GM19240 (cell line): ENCODE data around the gene OTUB2.

Source experiments
- DNase-seq: peaks from one replicate; pipeline ENCODE4 v3.0.0; 2011; ENCODE audit warnings: low spot score; ENCODE audit not compliant: insufficient read length

OTUB2 gene

DNA sequence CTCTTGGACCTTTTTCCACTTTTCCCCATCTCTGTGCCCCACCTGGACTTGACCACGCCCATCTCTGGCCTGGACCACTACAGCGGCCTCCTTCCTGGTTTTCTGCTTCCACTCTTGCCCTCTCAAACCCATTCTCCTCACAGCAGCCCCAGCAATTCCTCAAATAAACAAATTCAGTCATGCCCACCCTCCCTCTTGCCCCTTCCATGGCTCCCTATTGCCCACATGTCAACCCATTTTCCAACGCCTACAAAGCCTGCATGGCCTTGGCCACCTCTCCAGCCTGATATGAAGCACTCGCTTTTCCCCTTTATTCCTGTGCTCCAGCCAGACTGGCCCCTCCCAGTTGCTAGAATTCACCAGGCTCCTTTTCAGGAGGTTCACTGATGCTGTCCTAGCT, 5.9 kb upstream of the OTUB2 start:
- no peak for DNase-seq

DNA sequence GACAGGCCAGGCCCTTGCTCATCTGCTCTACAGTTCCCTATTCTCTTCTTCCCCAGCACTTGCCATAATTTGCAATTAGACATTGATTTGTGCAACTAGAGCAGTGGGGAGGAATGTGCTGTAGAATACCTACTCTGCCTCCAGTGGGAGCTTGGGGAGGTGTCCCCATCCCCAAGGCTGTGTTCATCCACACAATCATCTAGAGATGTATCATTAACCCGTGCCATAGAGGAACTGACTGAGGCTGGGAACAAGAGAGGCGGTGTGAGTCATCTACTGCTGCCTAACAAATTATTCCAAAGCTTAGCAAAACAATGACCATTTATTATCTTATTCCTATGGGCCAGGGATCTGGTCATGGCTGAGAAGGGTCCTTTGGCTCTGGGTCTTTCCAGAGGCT, 5.1 kb upstream of the OTUB2 start:
- DNase-seq: no peak

DNA sequence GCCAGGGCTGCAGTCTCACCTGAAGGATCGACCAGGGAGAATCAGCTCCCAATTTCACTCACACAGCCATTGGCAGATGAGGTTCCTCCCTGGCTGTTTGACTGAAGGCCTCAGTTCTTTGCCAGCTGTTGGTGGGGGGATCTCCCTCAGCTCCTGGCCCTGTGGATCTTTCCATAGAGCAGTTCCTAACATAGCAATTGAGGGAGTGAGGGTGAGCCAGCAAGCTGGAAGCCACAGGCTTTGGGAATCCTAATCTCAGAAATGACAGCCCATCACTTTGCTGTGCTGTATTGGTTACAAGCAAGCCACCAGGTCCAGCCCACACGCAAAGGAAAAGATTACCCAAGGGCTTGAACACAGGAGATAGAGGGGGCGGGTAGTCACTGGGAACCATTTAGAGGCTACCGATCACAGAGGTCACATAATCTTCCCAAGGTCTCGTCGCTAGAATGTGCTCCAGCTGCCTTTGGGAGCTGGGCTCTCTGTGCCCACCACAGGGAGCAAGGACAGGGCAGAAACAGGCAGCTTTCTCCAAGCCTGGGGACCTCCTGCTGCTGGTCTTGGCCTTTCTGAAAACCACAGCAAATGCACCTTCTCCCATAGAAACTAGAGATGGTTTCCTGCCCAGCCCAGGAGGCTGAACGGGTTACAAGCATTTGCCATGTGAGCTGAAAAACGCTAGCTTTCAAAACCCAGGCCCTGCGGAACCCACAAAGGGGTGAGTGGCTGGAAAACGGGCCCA, 4.6 kb upstream of the OTUB2 start:
- DNase-seq: no peak

DNA sequence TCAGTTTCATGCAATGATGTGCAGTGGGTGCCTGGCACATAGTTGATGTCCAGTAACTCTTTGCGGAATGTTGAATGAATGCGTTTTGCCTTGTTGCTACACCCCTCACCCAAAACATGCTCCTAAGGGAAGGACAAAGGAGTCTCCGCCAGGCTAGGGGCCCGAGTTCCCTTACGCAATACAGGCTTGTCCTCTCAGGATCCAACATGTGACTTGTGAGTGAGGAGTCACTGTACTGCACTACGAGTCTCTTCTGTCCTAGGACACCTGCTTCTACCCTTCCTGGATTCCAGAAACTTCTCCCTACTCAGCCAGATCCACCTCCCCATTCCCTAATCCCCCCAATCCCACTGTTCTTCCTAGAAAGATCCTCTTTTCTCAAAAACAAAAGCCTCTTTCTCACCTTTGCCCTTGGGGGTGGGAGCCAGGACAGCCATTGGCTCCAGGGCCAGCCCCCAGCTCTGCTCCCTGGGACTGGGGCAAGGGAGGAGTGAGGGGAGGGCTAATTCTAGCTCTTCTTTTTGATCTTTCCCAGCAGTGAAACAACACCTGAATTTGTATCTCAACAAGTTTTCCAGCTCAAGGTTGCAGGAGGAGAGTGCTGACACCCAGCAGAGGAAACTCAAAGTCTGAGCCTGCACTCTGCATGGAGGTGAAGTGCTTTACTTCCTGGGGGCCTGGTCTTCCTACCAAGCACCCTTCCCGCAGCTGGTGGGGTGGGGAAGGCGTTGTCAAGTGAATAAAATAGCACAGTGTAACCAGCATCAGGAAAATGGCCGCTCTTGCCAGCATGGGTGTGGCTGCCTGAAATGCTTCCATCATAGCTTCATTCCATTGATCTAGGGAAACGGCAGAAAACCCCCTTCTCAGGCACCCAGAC, 3.4 kb upstream of the OTUB2 start:
- DNase-seq: no peak

DNA sequence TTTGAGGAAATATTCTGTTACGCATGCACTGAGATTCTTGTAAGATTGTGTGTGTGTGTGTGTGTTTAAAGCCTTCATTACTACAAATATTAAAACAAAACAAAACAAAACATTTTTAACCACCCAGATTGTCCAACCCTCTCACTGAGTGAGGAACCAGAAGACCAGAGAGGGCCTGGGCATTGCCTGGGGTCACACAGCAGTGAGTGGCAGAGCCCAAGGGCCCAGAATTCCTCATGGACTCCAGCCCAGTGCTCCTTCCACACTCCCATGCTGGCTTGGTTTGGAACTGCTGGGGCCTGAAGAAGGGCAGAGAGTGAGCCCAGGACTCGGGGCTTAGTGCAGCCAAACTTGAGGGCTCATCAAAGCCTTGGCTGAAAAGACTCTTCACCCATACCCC, 1.6 kb upstream of the OTUB2 start:
- no peak for DNase-seq

DNA sequence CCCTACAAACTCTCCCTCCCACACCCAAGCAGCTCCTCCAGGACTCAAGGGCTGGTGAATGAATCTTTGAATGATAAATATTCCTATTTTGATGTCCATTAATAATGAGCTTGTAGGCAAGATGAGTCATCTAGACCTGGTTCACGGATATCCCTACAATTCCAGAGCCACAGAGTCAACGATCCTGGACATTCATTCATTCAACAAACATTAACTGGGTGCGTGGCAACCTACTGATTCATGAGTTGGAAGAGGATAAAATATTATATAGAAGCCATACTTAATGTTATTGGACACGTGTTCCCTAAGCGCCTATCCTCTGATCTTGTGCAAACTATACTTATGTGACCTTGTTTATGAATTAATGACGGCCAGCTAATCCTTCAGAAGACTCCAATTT, 420 bp upstream of the OTUB2 start:
- no peak for DNase-seq

DNA sequence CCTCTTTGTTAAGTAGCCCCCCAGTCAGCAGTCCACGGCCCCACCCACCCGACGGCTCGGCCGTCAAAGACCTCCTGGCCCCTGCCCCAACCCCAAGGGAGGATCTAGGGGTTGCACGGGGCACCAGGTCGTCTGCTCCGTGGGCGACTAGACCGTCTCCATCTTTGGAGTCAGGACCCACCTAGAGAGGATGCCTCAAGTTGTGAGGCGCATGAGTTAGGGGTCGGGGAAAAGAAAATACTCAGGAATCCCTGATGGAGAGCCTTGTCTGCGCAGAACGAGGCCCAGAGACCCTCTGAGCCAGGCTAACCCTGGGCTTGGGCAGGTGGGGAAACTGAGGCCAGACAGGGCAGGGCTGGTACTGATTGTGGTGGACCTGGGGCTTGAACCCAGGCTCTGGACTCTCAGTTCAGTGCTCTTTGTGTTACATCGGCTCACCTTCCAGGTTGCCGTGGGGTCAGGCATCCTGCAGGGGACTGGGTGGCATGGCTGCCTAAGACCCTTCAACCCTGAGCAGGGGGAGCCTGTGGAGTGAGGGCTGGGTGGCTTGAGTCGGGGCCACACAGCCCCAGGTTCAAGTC, 839 bp downstream of the OTUB2 start:
- no peak for DNase-seq

DNA sequence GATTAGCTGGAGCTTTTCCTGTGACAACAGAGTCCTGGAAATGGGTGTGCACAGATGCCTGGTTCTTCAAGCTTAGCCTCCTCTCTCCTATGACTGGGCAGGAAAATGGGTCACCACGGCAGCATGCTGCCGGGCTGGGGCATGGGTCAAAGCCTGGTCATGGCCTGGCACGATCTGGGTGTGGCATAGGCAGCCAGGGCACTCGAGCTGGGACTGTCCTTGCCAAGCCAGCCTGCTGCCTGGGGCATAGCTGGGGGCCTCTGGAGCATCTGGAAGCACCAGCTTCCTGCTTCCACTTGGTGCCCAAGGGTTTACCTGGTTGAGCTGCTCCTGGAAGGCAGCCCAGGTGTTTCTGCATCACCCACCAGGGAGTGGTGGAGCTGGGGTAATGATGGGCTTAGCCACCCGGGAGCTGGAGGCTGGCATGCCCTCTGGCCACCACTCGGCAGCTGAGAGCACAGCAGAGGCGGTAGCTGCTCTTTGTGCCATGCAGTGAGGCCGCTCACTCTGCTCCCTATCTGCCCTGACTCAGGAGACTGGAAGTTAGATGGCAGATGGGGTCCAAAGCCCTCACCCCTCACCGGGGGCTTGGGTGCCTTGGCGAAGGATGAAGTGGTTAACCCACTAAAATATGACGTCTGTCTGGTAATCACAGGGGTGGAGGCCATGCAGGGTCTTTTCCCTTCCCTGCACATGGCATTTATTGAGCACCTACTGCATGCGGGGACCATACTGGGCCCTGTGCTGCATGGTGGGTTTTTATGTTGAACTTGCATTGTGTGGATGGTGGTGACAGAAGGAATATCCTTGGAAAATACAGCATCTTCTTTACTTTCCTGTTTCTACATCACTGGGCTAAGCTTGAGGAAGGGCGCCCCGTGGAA, 1.7 kb downstream of the OTUB2 start:
- DNase-seq: no peak

DNA sequence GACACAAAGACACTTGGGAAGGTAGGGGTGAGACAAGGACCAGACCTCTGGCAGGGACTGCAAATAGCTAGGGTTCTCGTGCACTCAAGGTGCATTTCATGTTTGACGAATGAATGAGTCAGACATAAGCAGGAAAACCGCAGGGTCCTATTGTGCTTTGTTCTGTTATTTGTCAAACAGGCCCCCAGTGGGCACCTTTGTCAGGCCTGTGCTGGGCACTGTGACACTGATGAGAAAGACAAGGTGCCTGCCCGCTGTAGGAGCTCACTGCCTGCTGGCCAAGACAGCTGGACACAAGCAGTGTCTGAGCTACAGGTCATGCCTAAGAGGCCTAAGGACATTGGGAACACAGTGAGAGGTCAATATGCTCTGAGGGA, 2.3 kb downstream of the OTUB2 start:
- DNase-seq: no peak

DNA sequence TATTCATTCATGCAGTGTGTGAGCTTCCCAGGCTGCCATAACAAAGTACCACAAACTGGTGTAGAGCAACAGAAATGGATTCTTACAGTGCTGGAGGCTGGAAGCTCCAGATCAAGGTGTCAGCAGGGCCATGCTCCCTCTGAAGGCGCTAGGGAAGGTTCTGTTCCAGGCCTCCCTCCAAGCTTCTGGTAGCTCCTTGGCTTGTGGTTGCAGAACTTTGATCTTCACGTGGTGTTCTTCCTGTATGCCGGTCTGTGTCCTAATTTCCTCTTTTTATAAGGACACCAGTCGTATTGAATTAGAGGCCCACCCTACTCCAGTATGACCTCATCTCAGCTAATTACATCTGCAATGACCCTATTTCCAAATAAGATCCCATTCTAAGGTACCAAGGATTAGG, 3.1 kb downstream of the OTUB2 start:
- no peak for DNase-seq

DNA sequence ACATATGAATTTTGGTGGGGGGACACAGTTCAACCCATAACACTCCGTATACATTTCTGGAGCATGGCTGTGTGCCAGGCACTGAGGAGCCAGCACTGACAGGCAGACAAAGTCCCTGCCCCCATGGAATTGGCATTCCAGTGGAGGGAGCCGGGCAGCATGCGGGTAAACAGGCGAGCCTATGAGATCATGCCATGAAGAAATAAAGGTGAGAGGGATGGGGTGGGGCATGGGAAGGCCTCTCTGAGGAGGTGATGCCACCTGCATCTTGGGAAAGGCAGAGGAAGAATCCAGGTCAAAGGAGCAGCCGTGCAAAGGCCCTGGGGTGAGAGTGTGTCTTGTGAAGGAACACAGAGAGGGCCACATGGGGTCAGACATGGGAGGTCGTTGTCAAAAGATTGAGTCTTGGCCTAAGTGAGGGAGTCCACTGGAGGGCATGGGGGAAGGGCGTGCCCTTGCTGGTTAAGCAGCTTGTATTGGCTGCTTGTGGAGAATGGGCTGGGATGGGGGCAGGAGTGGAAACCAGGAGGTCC, 3.6 kb downstream of the OTUB2 start:
- DNase-seq: no peak

DNA sequence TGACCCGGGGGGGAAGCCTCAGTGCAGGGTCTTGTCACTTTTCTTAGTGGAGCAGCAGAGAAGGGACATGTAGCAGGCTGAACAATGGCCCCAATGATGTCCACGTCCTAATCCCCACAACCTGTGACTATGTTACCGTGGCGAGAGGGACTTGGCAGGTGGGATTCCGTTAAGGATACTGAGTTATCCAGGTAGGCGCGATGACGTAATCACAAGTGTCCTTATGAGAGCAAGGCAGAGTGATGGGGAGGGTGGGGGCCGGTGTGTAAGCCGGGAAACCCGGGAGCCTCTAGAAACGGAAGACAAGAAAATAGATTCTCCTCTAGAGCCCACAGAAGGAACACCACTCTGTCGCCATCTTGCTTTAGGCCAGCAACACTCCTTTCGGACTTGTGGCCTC, 4.4 kb downstream of the OTUB2 start:
- DNase-seq: no peak

DNA sequence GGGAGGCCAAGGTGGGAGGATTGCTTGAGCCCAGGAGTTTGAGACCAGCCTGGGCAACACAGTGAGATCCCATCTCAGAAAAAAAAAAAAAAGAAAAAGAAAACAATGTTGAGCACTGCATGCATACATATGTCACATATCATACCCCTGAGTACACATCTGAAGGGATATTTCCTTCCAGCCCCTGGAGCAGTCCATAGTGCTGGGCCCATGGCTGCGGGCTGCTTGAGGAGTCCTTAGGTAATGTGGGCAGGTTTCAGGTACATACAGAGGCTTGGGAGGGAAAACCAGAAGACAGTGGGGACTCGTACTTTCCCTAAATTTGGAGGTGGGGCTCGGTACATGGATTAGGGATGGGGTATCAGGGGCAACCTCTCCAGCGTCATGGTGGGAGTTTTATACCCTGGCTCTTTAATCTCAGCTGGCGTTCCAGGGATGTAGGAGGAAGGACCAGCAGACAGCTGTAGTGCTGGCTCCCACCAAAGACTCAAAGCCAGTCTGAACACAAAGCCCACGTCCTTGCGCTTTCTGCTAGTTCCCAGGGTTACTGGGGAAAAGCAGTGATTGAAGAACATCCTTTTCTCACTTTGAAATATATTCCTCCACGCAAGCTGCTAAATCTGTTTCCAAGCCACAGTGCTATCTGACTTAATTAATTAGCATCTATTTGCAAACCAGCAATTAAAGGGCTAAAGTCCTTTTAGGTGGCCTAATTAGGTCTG, 5.2 kb downstream of the OTUB2 start:
- DNase-seq: no peak

DNA sequence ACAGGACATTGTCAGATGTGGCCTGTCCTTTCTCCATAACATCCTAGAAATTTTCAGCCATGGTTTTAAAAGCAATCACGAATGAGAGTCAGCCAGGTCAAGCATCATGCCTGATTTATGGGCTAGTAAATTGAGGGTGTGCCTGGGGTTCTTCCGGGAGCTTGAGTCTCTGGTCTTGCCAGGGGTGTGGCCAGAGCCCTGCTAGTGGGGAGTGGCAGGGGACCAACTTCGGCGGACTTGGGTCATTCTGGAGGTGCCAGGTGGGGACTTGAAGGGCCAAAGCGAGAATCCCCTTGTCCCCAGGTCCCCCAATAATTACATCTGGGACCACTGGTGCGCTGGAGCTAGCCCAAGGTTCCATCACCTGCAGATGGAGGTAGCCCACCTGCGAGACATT, 5.7 kb downstream of the OTUB2 start:
- no peak for DNase-seq

DNA sequence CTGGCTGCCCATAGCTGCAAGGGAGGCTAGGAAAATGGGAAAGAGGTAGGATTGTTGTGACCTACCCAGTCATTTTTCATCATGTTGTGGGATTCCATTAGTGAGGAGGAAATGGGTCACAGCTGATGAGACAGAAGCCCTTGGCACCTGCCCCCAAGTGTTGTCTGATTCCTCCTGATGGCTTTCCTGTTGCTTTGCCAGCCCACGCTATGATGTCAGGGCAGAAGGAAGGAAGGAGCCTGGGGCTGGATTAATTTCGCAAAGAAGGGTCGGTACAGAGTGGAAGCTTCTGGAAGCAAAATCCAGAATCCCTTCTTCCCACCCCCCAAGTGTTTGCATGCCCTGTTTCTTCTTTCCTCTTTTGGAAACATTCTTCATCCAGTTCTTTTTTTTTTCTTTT, 8.7 kb downstream of the OTUB2 start:
- DNase-seq: no peak

DNA sequence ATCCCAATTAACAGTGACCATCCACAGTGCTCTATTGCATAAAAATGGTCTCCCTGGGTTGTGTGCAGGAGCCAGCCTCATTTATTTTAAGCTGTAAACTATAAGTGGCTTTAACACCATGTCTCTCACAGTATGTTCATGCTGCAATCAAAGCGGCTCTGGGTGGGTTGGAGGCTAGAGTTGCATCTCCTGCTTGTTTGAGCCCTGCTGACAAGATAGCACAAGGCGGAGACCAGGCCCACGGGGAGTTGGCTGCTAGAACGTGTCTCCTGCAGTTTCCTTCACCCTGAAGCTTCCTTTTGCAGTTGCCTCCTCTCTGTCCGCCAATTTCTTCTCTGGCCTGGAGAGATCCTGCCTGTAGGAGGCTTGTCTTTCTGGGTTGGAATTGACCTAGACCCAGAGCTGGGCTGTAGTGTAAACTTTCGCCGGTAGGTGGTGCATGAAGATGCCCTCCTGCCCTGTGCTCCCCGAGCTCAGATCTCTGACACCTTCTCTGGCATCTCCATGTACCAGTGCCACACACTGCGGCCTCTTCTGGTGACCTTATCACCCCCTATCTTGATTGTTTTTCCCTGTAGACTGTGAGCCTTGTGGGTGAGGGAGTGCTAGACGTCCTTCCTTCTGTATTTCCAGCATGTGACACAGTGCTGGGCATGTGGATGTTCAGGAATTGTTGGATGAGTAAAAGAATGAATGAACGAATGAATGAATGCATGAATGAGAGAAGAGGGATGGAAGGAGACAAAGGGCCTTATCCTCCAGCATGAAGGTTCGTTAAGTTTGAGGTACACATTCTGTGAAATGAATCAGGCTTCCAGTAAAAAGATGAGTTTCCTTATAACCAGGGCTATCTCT, 10.4 kb downstream of the OTUB2 start:
- DNase-seq: peak; percentile 82

DNA sequence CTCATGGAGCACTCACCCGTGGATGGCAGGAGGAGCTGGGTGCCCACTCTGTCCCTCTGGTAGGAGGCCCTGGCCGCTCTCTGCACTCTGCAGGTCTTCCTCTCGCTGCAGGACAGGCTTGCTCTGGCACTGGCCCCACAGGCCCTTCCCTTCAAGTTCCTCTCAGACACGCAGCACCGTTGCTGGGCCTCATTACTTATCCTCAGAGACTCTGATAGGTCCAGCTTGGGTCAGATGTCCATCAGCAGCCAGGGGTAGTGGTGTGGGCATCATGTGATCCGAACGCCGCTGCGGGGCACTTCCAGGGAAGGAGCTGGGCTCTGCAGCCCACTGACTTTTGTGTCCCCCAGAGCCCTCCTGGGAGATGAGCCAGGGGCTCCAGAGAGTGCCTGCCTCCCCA, 11.8 kb downstream of the OTUB2 start:
- DNase-seq: no peak

DNA sequence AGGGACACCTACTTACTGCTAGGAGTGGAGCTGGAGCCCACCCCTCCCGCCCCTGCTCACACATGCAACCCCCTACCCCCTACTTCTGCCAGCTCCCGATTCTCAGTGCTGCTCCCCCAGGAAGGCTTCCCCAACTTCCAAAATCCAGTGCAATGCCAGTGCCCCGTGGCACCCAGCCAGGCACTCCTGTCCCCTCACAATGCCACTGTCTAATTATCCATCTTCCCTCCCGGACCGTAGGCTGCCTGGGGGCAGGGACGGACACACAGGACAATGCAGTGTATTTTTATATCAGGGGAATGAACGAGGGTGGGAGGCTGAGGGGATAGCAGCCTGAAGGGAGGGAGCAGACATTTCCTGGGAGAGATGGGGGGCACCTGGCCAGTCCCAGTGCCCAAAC, 12.4 kb downstream of the OTUB2 start:
- no peak for DNase-seq

DNA sequence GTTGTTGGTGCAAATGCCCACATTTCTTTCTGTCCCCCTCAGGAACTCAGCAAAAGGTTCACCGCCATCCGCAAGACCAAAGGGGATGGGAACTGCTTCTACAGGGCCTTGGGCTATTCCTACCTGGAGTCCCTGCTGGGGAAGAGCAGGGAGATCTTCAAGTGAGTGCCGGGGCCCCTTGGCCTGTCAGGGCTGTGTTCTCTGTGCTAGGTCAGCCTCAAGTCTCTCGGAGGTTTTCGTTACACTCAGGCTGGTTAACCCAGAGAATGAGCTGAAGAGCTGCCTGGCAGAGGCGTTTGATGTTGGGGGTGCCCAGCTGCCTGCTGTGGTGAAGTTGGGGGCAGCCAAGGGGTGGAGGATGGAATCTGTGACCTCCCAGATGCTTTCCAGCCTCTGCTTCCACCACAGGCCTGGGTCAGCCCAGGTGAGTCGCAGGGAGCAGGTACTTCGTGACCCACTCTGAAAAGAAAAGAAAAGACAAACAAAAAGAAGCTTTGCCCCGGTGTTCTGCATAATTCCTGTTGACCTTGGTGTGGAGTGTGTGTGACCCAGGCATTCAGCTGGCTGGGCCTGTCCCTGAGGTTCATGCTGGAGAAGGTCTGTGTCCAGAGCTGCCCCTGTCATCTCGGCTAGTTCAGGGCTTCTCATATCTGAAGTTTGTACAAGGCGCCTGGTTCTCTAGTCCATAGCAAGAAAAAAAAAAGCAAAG, 12.9 kb downstream of the OTUB2 start:
- DNase-seq: no peak
